HCEC 1CT (cell line): ENCODE measurements around the gene AMN1.
"Not testable (repeated sequence)": the region's sequence is repeated elsewhere in the genome, so short reads cannot be mapped to it uniquely, and the experiment has no call there.

ENCODE experiments used
- DNase-seq: peaks from one replicate; pipeline ENCODE4 v3.0.0-alpha.2; 2017

Gene AMN1

GRCh38 chr12:31669582-31669981 lies 59.2 kb downstream of the AMN1 start:
- not testable (repeated sequence) for DNase-seq

GRCh38 chr12:31669020-31669419 lies 59.8 kb downstream of the AMN1 start:
- DNase-seq, result no peak

GRCh38 chr12:31664038-31664437 lies 64.8 kb downstream of the AMN1 start:
- DNase-seq, result no peak

- no peak for DNase-seq
Observed at GRCh38 chr12:31663576-31663975, 65.2 kb downstream of the AMN1 start.

- DNase-seq, result no peak
Observed at GRCh38 chr12:31662176-31662849, 66.5 kb downstream of the AMN1 start.

GRCh38 chr12:31659087-31659942 lies 69.5 kb downstream of the AMN1 start, which contains the start of gene ETFBKMT:
TSS of gene ETFBKMT (plus strand) at chr12:31659688. CDS start at chr12:31661954, 2,266 bp downstream.
- peak; percentile 91 for DNase-seq

- DNase-seq, result no peak
Observed at GRCh38 chr12:31658471-31659086, 70.2 kb downstream of the AMN1 start.

- DNase-seq, result no peak
Observed at GRCh38 chr12:31655792-31656191, 73.0 kb downstream of the AMN1 start.

GRCh38 chr12:31655208-31655607 lies 73.6 kb downstream of the AMN1 start:
- DNase-seq, result no peak

GRCh38 chr12:31651893-31652521 lies 76.8 kb downstream of the AMN1 start:
- peak; percentile 34 for DNase-seq

GRCh38 chr12:31650918-31651317 lies 77.9 kb downstream of the AMN1 start:
- DNase-seq, result no peak

- no peak for DNase-seq
Observed at GRCh38 chr12:31647086-31647491, 81.7 kb downstream of the AMN1 start.

- no peak for DNase-seq
Observed at GRCh38 chr12:31645924-31646323, 82.9 kb downstream of the AMN1 start.

GRCh38 chr12:31644536-31644935 lies 84.3 kb downstream of the AMN1 start:
- DNase-seq, result no peak

- no peak for DNase-seq
Observed at GRCh38 chr12:31641509-31642090, 87.2 kb downstream of the AMN1 start.

- DNase-seq, result no peak
Observed at GRCh38 chr12:31634620-31635019, 94.2 kb downstream of the AMN1 start.

- DNase-seq, result no peak
Observed at GRCh38 chr12:31633464-31633863, 95.4 kb downstream of the AMN1 start.

- DNase-seq, result no peak
Observed at GRCh38 chr12:31631809-31632208, 97.0 kb downstream of the AMN1 start.

GRCh38 chr12:31631023-31631724 lies 97.6 kb downstream of the AMN1 start:
- no peak for DNase-seq

- DNase-seq, result no peak
Observed at GRCh38 chr12:31629756-31630732, 98.8 kb downstream of the AMN1 start.
